ENCODE measurements around the gene NFATC2.

GRCh38 chr20:51492167-51493092, 50.1 kb downstream of the NFATC2 start:
- TF ChIP-seq CTCF (conservative IDR thresholded peaks at IDR 0.05) (no peak), EZH2 (IDR thresholded peaks at IDR 0.05; ENCODE audit: low read depth) (no peak)

All from PC-9 (cell line).